GM08714 (cell line): ENCODE data around the gene CTU1.

ENCODE experiments used
- H3K4me3 ChIP-seq: fragments of 200-500 bp; sonication (Bioruptor generic); 2 replicates; pipeline ENCODE4 v1.5.1; 2014; ENCODE audit warnings: mild to moderate bottlenecking, low read length, inconsistent platforms
- ZNF274 ChIP-seq: IDR thresholded peaks from 2 replicates; pipeline ENCODE4 v1.6.1; 2012; ENCODE audit warnings: mild to moderate bottlenecking, low read depth, low read length

The CTU1 gene

DNA sequence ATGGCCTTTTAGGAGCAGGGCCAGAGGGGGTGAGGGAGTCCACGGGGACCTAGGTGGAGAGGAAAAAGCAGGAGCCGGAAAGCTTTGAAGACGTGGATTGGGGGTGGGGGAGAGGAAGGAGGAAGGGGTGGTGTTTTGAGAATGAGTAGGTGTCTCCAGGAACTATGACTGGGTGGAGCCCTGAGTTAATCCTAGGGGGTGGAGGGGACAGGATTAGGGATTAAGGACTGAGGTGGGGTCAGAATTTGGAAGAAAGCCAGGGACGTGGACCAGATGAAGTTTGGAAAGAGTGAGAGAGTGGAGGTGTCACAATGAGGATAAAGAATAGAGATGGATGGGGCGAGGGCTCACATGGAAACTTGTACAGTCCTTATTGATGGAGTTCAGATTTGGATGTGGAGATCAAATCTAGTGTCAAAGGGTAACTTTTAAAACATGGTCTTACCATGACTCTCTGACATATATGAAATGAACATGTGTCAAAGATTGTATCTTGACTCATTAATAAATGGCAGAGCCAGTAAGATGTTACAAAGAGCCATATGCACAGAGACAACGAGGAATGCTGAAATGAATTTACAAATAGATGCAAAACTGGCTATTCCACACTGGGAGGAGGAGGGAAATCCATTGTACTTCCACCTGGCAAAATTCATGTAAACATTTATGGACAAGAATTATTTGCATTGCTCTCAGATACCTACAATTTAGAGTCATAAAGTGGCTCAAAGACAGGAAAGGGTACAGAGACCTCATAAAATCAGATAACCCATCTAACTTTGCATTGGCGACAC, 41.6 kb downstream of the CTU1 start:
- TF ChIP-seq ZNF274, result no peak
- no peak overlapping the region for H3K4me3 ChIP-seq

DNA sequence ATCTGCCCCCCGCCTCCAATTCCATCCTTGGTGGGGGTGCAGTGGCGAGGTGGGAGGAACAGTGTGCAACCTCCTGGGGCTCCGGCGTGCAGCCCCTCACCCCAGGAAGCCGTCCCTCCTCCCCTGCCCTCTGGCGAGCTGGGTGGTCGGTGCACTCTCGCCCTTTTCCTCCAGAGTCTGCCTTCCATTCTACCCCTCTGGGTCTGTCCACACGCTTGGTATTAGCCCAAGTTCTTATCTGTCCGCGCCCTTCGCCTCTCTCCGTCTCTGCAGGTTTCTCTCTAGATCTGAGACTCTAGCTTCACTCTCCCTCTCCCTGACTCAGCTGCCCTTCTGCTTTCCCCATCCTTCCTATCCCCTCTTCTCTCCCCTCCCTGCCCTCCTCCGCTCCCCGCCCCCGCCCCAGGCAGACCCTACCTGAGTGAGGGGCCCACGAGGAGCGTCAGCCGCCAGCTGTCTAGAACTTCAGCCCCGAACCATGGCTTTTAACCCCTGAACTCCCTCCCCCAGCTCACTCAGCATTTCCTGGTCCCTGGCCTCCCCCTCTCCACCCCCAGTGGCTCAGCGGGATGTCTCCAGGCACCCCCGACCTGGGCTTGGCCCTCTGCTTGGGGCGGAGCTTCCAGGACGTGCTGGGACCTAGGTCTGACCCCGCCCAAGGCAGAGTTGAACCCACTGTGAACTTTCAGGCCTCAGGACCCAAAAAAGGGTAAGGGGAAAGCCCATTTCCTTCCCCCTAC, 42.8 kb downstream of the CTU1 start:
- TF ChIP-seq ZNF274, result no peak
- no peak overlapping the region for H3K4me3 ChIP-seq

DNA sequence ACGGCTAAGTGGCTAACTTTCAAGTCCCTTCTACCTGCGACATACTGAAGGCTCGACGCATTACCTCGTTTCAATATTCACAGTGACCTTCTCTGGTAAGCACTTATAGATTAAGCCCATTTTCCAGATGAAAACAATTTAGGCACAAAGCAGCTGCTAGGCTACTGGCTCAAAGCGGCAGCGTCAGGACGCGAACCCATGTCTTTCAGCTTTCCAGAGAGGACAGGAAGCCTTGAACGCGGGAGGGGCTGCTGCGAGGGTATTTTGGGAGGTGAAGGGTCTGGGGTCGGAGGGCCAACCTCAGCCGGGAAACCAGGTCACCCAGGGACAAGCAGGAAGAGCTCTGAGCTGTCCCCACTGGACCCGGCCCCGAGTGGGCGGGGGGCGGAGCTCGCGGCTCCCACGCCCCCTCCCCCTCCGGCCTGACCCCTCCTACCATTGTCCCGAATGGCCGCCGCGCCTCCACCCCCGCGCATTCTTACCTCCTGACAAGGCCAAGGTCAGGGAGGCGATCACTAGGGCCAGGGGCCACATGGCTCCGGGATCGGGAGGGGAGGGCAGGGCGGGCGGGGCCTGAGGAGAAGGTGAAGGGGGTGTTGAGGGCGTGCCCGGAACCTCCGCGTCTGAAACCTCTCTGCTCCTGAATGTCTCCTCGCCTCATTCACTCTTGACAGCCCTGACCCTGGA, 43.5 kb downstream of the CTU1 start, which contains the start of gene KLK13:
KLK13 (minus strand) TSS at position 559 of the 687 bp plus-strand sequence; CDS start at position 534, 25 bp downstream.
- no peak for TF ChIP-seq ZNF274
- no peak within 1 kb of the TSS for H3K4me3 ChIP-seq

GRCh38 chr19:51063664-51064063, 44.5 kb downstream of the CTU1 start:
- TF ChIP-seq ZNF274, result no peak
- H3K4me3 ChIP-seq, result no peak overlapping the region

- TF ChIP-seq ZNF274, result no peak
- H3K4me3 ChIP-seq, result no peak overlapping the region
Measured at GRCh38 chr19:51060973-51061372, 47.2 kb downstream of the CTU1 start.

DNA sequence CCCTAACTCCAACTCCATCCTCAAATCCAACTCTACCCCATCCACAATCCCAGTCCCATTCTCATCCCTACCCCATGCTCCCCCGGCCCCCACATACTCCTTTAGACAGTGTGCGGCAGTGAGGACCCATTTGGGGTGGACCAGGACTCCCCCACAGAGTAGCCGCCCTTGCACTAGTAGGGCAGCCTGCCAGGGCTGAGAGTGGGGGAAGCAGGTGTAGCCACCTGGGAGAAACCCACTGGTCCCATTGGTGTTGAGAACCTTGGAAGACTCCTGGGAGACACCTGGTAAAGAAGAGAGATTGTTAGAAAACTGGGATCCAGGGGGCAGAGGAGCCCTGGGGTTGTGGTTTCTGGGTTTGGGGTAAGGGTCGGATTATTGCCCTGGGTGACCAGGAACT, 47.9 kb downstream of the CTU1 start:
- no peak for TF ChIP-seq ZNF274
- no peak overlapping the region for H3K4me3 ChIP-seq

DNA sequence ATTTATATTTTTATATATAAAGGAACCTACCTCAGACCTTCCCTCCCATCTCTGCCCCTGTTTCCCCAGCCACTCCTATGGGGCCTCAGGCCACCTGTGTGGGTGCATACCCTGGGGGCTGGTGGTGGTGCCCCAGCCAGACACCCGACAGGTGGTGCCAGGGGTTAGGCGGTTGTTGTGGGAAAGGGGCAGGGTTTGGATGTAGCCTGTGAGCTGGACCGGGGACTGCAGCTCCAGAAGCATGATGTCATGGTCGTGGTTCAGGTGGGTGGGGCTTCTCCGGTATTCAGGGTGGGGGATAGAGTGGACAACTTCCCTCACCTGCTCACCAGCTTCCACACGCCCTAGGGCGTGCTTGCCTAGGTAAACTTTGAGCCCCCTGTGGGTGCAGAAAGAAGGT, 48.5 kb downstream of the CTU1 start:
- TF ChIP-seq ZNF274, result no peak
- no peak overlapping the region for H3K4me3 ChIP-seq

GRCh38 chr19:51055866-51056265, 52.3 kb downstream of the CTU1 start:
- no peak overlapping the region for H3K4me3 ChIP-seq
- TF ChIP-seq ZNF274, result no peak
